Urinary bladder (tissue), 4 donors: ENCODE data around the gene AKNA. TPM values are rescaled to one million over a fixed set of nuclear protein-coding genes. Genes with fewer than 3 reads are reported as not detected.

ENCODE experiments used
- DNase-seq: peaks from one replicate; pipeline ENCODE4 v3.0.0-alpha.2; 2015; ENCODE audit errors: extremely low spot score
- H3K27ac ChIP-seq: one replicate; pipeline ENCODE4 v1.5.1; 2013; ENCODE audit warnings: low read depth, mild to moderate bottlenecking, moderate library complexity
- H3K36me3 ChIP-seq: one replicate; pipeline ENCODE4 v1.6.1; 2013; ENCODE audit warnings: mild to moderate bottlenecking, moderate library complexity; ENCODE audit not compliant: insufficient read depth
- H3K4me1 ChIP-seq: one replicate; pipeline ENCODE4 v1.6.1; 2013; ENCODE audit warnings: mild to moderate bottlenecking, moderate library complexity; ENCODE audit not compliant: insufficient read depth
- H3K4me3 ChIP-seq: one replicate; pipeline ENCODE4 v1.5.1; 2013; ENCODE audit warnings: low read depth, low read length
- WGBS: extraction: QIAGEN DNeasy Blood & Tissue Kit; methylation state at CpG from one replicate; pipeline ENCODE4 v1.1.7; 2013; 5-methylcytosine and 5-hydroxymethylcytosine counted together
- polyA plus RNA-seq: library from polyadenylated mRNA; stranded (reverse); fragments of 200-250 nt; gene quantifications from one replicate; pipeline ENCODE4 v1.2.3, GENCODE V29; 2013
- total RNA-seq: library from RNA; depleted of rRNA; stranded (reverse); fragments of >200 nt; gene quantifications from one replicate; pipeline ENCODE4 v1.2.3, GENCODE V29; 2014
- donor health status: healthy with polysubstance abuse.
- donor health status: healthy.

AKNA gene
- total and polyA plus RNA-seq, 2 donors, result 21.2 to 25.5 TPM

DNA sequence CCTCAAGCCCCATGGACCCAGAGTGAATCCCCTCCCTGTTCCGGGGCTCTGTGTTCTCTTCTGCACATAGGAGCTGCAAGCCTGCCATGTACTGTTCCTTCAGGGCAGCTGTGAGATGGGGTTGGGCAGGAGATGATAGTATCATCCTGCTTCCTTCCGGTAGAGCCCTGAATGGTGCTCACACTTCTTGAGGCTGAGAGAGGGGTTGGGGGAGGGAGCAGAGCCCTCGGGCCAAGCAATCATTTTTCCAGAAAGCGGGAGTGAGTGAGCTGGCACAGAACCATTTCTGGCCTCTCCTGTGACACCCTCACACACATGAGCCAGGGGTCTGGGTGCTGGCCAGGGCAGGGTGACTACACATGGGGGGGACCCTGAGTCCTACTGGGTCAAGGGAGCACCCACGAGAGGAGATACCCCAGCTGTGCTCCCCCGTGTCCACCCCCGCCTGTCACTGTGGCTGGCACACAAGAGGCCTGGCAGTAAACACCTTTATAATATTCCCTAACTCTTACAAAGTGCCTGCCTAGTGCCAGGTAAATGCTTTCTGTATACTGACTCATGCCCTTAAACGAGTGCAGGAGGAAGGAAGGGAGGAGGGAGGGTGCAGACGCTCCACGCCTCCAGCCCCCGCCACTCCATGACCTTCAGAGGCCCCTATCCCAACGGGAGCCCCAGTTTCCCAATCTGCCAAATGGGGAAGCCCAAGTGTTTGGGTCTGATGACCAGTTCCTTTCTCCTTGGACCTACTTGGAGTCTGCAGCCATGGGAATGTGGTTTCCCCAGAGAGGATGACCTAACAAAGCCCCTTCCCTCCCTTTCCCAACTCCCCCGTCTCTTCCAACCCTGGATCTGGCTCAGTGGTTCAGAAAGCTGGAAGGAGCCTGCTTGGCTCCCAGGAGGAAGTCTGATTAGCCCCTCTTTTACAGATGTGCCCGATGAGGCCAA is 15.5 kb downstream of the AKNA start:
- H3K27ac ChIP-seq, result peak overlapping the region; percentile 0
- 51% methylated on average over 14 of the region's 14 CpGs for WGBS
- peaks cover 5% of the 10 kb centered on the region for H3K36me3 ChIP-seq
- H3K4me1 ChIP-seq, result no peaks in the 10 kb centered on the region
- no peak overlapping the region for H3K4me3 ChIP-seq
- DNase-seq, result no peak

DNA sequence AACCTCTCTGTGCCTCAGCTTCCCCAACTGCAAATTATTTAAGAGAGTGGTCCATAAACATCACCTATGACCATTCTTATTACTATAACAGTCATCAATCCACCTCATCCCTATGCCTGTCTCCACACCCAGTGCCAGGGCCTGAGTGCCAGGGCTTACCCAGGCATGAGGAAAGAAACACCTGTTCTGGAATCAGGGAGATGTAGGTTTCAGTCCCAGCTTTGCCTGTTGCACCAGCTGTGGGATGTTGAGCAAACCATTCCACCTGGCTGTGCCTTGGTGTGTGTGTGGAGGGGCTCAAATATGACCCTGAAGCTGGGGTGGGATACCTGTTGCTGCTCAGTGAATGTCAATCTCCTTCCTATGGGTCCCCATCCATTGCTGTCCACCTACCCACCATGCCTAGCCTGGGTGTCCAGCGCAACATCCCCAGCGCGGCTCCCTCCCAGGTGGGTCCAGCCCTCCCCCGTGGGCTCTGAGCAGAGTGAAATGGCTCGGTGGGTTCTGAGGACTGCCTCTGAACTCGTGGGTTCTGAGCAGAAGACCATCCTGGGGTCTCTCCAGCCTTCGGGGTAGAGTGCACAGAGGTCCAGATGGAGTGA is 16.3 kb downstream of the AKNA start:
- WGBS, result 69% methylated on average over 7 of the region's 7 CpGs
- DNase-seq, result no peak
- H3K4me1 ChIP-seq, result no peaks in the 10 kb centered on the region
- no peak overlapping the region for H3K27ac ChIP-seq
- peaks cover 5% of the 10 kb centered on the region for H3K36me3 ChIP-seq
- H3K4me3 ChIP-seq, result no peak overlapping the region

DNA sequence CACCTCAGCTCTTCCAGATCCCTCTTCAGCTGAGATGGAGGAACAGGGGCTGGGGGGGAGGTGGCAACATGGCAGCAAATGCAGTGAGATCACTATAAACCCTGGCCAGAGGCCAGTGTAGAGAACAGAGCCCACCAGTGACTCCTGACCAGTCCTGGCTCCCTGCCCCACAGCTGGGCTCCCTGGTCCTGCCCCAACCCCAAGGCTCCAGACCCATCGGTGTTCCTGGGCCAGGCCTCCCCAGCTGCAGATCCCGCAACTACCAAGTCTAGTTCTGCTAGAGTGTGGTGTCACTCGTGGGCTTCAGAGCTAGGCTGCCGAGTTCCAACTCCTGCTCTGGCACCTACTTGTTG is 16.8 kb downstream of the AKNA start:
- H3K4me3 ChIP-seq, result no peak overlapping the region
- no peaks in the 10 kb centered on the region for H3K4me1 ChIP-seq
- peaks cover 5% of the 10 kb centered on the region for H3K36me3 ChIP-seq
- H3K27ac ChIP-seq, result no peak overlapping the region
- WGBS, result 72% methylated on average over 4 of the region's 4 CpGs
- no peak for DNase-seq

DNA sequence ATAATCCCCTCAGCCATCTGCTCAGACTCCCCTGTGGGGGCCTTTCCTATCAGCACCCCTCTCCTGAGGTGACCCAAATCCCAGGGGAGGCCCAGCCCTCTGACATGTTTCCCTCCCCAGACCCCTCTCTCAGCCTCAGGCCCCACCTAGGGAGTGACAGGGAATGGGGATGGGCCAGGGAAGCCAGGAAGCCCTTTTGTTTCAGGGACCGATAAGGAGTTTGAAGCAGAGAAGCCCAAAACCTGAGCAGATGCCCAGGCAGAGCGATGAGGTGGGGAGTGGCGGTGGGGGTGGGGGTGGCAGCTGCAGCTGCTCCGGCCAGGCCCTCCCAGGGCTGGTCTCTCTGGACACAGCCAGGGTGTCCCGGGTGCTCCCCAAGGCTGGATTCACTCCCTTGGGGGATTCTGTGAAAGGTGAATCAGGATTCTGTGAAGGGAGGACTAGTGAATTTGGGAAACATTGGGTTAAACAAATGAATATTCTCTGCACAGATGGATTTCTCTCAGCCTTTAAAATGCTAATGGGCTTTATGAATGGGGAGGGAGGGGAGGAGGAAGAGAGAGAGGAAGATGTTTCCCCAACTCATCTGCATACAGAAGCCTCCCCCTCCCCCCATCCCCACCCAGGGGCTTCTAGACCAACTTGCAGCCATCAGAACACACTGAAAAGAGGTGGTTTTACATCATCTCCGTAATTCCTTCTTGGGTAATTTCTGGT is 17.4 kb downstream of the AKNA start:
- WGBS, result 71% methylated on average over 6 of the region's 6 CpGs
- DNase-seq, result no peak
- Histone ChIP-seq H3K36me3 (peaks cover 5% of the 10 kb centered on the region), H3K27ac (no peak overlapping the region), H3K4me1 (no peaks in the 10 kb centered on the region), H3K4me3 (no peak overlapping the region)

DNA sequence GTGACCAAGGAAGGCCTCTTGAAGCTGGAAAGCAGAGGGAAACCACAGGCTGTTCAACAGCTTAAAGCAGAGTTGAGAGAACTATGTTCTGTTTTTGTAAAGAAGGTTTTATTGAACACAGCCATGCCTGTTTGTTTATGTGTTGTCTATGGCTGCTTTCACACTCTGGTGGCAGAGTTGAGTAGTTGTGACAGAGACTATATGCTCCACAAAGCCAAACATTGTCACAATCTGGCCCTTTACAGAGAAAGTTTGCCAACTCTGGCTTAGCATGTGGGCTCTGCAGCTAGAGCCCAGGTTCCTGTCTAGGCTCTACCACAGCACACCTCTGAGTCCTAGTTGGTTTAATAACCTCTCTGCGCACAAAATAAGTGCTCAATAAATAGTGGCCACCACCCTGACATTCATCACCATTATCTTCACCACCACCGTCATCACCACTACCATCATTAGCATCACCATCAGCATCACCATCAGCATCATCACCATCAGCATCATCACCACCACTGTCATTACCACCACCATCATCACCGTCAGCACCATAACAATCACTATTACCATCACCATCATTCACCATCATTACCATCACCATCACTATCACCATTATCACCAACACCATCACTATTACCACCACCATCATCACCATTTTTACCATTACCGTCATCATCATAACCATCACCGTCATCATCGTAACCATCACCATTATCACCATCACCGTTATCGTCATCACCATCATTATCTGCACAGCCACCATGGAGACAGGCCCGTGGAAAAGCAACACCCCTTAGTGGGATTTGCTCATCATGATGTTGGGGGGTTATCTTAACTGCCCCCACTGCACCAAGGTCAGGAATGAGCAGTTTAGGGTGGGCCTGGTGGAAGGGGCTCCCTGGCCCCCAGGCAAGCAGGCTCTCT is 18.3 kb downstream of the AKNA start:
- Histone ChIP-seq H3K4me3 (no peak overlapping the region), H3K27ac (no peak overlapping the region), H3K36me3 (peaks cover 2% of the 10 kb centered on the region), H3K4me1 (no peaks in the 10 kb centered on the region)
- 91% methylated on average over 9 of the region's 9 CpGs for WGBS
- no peak for DNase-seq

DNA sequence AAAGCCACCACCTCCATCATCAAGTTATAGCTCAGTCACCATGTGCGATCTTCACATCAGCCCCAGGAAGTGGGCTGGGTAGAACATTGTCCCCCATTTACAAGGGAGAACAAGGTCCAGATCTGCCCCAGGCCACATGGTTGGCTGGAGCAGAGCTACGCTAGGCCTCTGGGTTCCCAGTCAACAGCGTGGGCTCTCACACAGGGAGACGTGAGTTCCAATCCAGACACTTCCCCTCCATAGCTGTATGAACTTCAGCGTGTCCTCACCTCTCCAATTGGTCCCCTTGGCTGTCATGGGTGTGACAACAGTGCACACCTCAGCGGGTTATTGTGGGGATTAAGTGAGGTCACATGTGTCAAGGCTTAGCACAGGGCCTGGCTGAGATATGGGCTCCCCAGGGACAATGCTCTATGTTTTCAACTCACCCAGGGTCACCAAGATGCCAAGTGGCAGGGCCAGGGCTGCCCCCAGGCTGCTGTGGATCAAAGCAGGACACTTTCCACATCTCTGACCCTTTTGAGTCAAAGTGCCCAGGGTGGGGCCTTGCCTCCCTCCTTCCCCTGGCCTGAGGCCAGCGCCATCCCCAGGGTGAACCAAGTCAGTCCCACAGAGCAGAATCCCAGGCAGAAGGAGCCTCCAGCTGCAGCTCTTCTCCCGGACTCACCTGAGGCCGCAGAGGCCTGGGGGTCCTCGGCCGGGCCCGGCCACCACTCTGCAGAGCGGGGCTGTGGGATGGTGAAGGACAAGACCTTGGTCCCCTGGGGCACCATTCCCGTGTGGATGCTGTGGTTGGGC is 19.8 kb downstream of the AKNA start:
- H3K27ac ChIP-seq, result peak overlapping the region; percentile 74
- H3K36me3 ChIP-seq, result no peaks in the 10 kb centered on the region
- WGBS, result 92% methylated on average over 14 of the region's 14 CpGs
- no peaks in the 10 kb centered on the region for H3K4me1 ChIP-seq
- no peak overlapping the region for H3K4me3 ChIP-seq
- no peak for DNase-seq

DNA sequence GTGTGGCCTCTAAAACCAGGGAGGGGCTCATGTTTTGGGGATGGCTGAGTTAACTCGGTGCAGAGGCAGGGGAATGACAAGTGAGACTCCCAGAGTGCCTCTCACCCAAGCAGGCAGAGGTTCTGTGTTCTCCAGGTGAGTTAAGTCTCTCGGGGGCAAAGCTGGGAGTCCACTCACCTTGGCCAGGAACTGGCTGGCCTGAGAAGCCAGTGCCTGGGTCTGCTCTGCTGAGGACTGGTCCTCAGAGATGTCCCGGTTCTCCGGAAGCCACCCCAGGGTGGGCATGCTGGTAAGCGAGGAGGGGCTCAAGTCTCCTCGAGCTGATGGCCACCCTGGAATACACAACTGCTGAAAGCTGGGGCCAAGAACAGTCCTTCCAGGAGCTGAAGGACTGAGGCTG is 20.4 kb downstream of the AKNA start:
- Histone ChIP-seq H3K4me1 (no peaks in the 10 kb centered on the region), H3K27ac (no peak overlapping the region), H3K4me3 (no peak overlapping the region), H3K36me3 (peaks cover 3% of the 10 kb centered on the region)
- no peak for DNase-seq
- WGBS, result 88% methylated on average over 6 of the region's 6 CpGs

DNA sequence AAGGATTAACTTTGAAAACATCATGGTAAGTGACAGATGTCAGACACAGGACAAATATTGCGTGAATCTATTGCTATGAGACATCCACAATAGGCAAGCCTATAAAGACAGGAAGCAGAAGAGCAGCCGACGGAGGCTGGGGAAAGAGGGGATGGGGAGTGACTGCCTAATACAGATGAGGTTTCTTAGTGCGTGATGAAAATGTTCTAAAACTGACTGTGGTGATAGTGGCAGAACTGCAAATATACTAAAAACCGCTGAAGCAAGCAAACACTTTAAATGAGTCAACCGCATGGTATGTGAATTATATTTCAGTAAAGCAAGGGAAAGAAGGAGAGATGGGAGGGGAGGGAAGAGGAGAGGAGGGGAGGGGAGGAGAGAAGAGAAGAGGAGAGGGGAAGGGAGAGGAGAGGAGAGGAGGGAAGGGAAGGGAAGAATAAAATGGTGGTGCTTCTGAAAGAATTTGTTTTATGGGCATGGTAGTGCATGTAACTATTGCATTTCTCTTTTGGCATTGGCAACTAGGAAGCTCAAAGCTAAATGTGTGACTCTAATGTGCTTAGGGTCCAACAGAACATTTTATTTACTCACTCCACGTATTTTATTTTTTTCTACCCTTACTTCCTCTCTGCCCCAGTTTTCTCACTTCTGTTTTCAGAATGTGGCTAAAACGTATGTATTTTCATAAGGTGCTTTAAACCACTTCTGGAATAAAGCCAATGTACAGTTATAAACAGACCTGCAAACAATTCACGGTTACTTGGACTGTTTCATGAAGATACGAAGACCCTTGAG is 21.3 kb downstream of the AKNA start:
- no peak for DNase-seq
- peaks cover 4% of the 10 kb centered on the region for H3K36me3 ChIP-seq

DNA sequence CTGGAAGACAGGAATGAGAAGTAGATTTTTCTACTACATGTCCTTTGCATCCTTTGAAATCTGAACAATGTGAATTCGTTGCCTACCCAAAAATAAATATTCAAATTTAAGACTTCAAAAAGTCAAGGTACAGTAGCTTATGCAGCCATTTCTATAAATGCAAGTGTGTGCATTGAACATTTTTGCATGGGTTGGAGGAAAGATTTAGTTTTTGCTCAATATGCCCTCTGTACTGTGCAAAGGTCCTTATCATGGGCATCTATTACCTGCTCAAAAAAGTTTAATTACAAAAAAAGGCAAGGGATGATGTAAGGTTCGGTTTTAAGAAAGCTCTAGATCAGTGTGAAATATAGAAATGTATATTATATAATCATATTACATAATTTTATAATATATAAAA is 22.6 kb downstream of the AKNA start:
- Histone ChIP-seq H3K27ac (no peak overlapping the region), H3K4me3 (no peak overlapping the region), H3K4me1 (no peaks in the 10 kb centered on the region), H3K36me3 (peaks cover 11% of the 10 kb centered on the region)
- WGBS, result 93% methylated on average over 2 of the region's 2 CpGs
- DNase-seq, result no peak

More for the DNA sequence above, 21.3 kb downstream of the AKNA start:
- Histone ChIP-seq H3K4me3 (no peak overlapping the region), H3K27ac (peak overlapping the region; percentile 57), H3K4me1 (no peaks in the 10 kb centered on the region)
- WGBS, result 43% methylated on average over 10 of the region's 10 CpGs

DNA sequence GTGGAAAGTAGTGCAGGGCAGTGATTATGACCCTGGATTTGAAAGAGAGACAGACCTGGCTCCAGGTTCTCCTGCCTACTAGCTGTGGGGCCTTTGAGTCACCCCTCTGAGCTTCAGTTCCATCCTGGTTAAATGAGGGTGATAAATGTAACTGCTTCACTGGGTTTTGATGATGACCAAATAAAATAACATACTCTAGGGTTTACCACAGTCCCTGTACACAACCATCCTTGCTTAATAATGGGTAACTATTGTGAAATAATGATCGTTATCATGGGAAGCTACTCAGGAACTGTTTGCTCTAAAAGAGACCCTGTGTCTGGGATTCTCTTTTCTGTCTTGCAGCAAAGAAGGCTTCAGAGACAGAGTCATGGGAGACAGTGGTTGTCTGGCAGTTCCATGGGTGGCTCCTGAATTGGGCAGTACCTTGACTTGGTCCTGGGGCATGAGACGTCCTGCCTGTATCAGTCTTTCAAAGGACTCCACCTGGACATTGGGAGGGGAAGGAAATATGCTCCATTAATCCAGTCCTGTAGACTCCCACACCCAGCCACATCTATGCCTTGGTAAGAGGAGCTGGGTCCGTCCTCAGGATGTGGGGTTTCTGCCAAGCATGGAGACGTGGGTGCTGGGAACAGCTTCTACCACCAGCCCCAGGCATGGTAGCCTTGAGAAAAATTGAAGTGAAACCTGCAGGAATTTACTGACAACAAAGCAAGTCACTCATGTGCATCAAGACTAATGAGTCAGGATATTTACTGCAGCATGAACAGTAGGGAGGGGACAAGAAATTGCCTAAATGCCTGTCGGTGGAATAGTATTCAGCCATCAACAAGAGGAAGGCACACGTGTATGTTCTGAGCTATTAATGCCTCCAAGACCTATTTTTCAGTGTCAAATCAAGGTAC is 23.4 kb downstream of the AKNA start:
- H3K36me3 ChIP-seq, result peaks cover 11% of the 10 kb centered on the region
- no peak for DNase-seq
- no peak overlapping the region for H3K4me3 ChIP-seq
- no peaks in the 10 kb centered on the region for H3K4me1 ChIP-seq
- peak overlapping the region; percentile 76 for H3K27ac ChIP-seq
- 68% methylated on average over 6 of the region's 6 CpGs for WGBS

DNA sequence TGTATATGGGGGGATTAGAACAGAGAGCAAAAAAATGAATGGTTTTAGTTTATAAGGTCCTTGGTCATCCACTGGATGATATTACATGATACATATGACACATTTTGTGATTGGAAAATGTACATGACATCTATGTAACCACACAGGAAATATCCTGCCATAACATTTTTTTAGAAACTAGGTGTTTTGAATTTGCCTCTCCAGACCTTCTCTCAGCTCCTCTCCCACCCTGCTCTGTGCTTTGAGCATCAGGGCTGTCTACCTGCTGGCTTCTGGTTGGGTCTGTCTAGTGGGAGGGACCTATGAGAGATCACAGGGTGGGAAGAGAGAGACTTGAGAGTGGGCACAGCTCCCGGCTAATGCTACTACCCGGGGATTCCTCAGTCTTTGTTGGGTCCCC is 24.4 kb downstream of the AKNA start:
- WGBS, result 56% methylated on average over 2 of the region's 2 CpGs
- no peaks in the 10 kb centered on the region for H3K4me1 ChIP-seq
- no peak overlapping the region for H3K27ac ChIP-seq
- DNase-seq, result no peak
- H3K36me3 ChIP-seq, result peaks cover 11% of the 10 kb centered on the region
- no peak overlapping the region for H3K4me3 ChIP-seq
